K562 (cell line): ENCODE results near the gene TAS1R3. TPM values are rescaled to one million over a fixed set of nuclear protein-coding genes. Genes with fewer than 3 reads are reported as not detected.
A peak's percentile ranks its signal among the peaks of the same experiment; 100 is the strongest.

Experiments used
- C11orf30 ChIP-seq: fragments of 450-650 bp; IDR thresholded peaks from 2 replicates; pipeline ENCODE4 v1.6.1; 2016; ENCODE audit warnings: low read depth, mild to moderate bottlenecking
- CBFA2T3 ChIP-seq: fragments of 450-650 bp; IDR thresholded peaks from 2 replicates; pipeline ENCODE4 v1.6.1; 2017
- CHCHD3 ChIP-seq: fragments of 250-450 bp; sonication (Bioruptor Pico); IDR thresholded peaks from 2 replicates; pipeline ENCODE4 v2.1.2; 2022; ENCODE audit warnings: mild to moderate bottlenecking
- CREB3L1 ChIP-seq: fragments of 450-650 bp; IDR thresholded peaks from 2 replicates; pipeline ENCODE4 v1.6.1; 2014; ENCODE audit warnings: low read depth, mild to moderate bottlenecking, moderate library complexity, borderline replicate concordance
- ETV6 ChIP-seq, 3 experiments: fragments of 150-350 bp in 1 of 3; sonication (generic) in 1 of 3; formaldehyde crosslinking in 1 of 3; IDR thresholded peaks; 2 replicates each; pipeline versions ENCODE4 v1.6.1 to v1.8.0; 2014 to 2022; ENCODE audit warnings: borderline replicate concordance in 2 of 3, low read depth in 2 of 3, antibody characterized with exemption in 1 of 3, low read length in 1 of 3, mild to moderate bottlenecking in 1 of 3, missing genetic modification reagents in 1 of 3
- EZH2 ChIP-seq: IDR thresholded peaks from 2 replicates; pipeline ENCODE4 v1.6.1; 2012; ENCODE audit warnings: low read depth, mild to moderate bottlenecking, inconsistent platforms, low read length, borderline replicate concordance
- MTF1 ChIP-seq: fragments of 250-450 bp; sonication (Bioruptor Pico); IDR thresholded peaks from 2 replicates; pipeline ENCODE4 v1.9.0; 2021; ENCODE audit warnings: moderate library complexity, mild to moderate bottlenecking, inconsistent platforms, borderline replicate concordance
- PTBP1 ChIP-seq: fragments of 200-400 bp; formaldehyde crosslinking; IDR thresholded peaks from 2 replicates; pipeline ENCODE4 v1.6.1; 2017; ENCODE audit warnings: low read depth, low read length
- STAT5B ChIP-seq: fragments of 250-450 bp; sonication (Bioruptor Pico); IDR thresholded peaks from 2 replicates; pipeline ENCODE4 v1.8.0; 2021; ENCODE audit warnings: mild to moderate bottlenecking, inconsistent platforms
- TAF9B ChIP-seq: fragments of 450-650 bp; IDR thresholded peaks from 2 replicates; pipeline ENCODE4 v1.6.1; 2018; ENCODE audit warnings: mild to moderate bottlenecking; ENCODE audit not compliant: partially characterized antibody
- THAP7 ChIP-seq: fragments of 250-450 bp; sonication (Bioruptor Pico); IDR thresholded peaks from 2 replicates; pipeline ENCODE4 v1.5.0; 2021
- THRB ChIP-seq: fragments of 450-650 bp; formaldehyde crosslinking; conservative IDR thresholded peaks from 2 replicates; pipeline ENCODE4 v1.4.0; 2022; ENCODE audit warnings: mild to moderate bottlenecking, missing genetic modification characterization
- TSC22D4 ChIP-seq: fragments of 450-650 bp; IDR thresholded peaks from 2 replicates; pipeline ENCODE4 v1.6.1; 2016; ENCODE audit warnings: missing genetic modification characterization, missing biosample characterization, control low read depth
- TSHZ1 ChIP-seq: fragments of 250-450 bp; sonication (Bioruptor Pico); IDR thresholded peaks from 2 replicates; pipeline ENCODE4 v1.4.0; 2020; ENCODE audit warnings: mild to moderate bottlenecking, moderate library complexity
- ZNF197 ChIP-seq: fragments of 200-800 bp; sonication (Bioruptor generic); IDR thresholded peaks from 2 replicates; pipeline ENCODE4 v1.6.1; 2016; ENCODE audit warnings: low read depth, missing genetic modification characterization, missing compliant biosample characterization
- ZNF212 ChIP-seq: fragments of 450-650 bp; formaldehyde crosslinking; IDR thresholded peaks from 2 replicates; pipeline ENCODE4 v1.4.0; 2020; ENCODE audit warnings: mild to moderate bottlenecking
- ZNF512 ChIP-seq: IDR thresholded peaks from 2 replicates; pipeline ENCODE4 v1.6.1; 2016; ENCODE audit warnings: missing genetic modification characterization, missing compliant biosample characterization
- ZNF586 ChIP-seq: fragments of 450-650 bp; formaldehyde crosslinking; conservative IDR thresholded peaks from 2 replicates; pipeline ENCODE4 v1.4.0; 2020; ENCODE audit warnings: mild to moderate bottlenecking, moderate library complexity
- ZNF589 ChIP-seq: fragments of 200-800 bp; sonication (Bioruptor generic); IDR thresholded peaks from 2 replicates; pipeline ENCODE4 v1.6.1; 2016; ENCODE audit warnings: low read depth, missing genetic modification characterization, missing compliant biosample characterization
- polyA plus RNA-seq, 8 experiments: library from polyadenylated mRNA; depleted of rRNA in 4 of 8; stranded (reverse) in 5 of 8; unstranded in 3 of 8; fragments of >200 nt; fragmentation: Nextera tagmentation in 2 of 8; fragmentation: Illumina TruSeq in 1 of 8; extraction: Ambion mirVana in 2 of 8; extraction: Trizol in 1 of 8; gene quantifications; 2 replicates each; pipeline versions ENCODE4 v1.2.1 to v1.2.3, GENCODE V29; 2011 to 2014; ENCODE audit warnings: inconsistent platforms in 1 of 8, missing spikeins in 1 of 8
- total RNA-seq, 7 experiments: library from RNA; depleted of rRNA in 6 of 7; stranded (reverse); fragments of >200 nt in 6 of 7; fragmentation: Illumina TruSeq in 2 of 7; extraction: Trizol in 2 of 7; gene quantifications; 2 replicates each; pipeline versions ENCODE4 v1.2.1 to v1.2.3, GENCODE V29; 2011 to 2021; ENCODE audit warnings: low replicate concordance in 1 of 7

The TAS1R3 gene
- total and polyA plus RNA-seq, 9 of the 15 experiments (the other 6 are each of a cell fraction or from before 2014, with no cell fraction given): 0.07 to 0.13 TPM; not detected in 7

- TF ChIP-seq STAT5B (CRISPR knock-in tag): no peak
- TF ChIP-seq TAF9B: no peak
- TF ChIP-seq ETV6 (IDR thresholded peaks at IDR 0.05; ENCODE audit: borderline replicate concordance in 1 of 2, low read depth in 2 of 2, low read length in 1 of 2): no peak
- TF ChIP-seq ETV6 (CRISPR knock-in tag; IDR thresholded peaks at IDR 0.05; ENCODE audit: borderline replicate concordance): no peak
- TF ChIP-seq TSC22D4 (tag): no peak
- TF ChIP-seq ZNF589 (CRISPR knock-in tag): peak; percentile 30; the same call in 1 of the 2 replicates
- no peak for TF ChIP-seq MTF1 (CRISPR knock-in tag)
- TF ChIP-seq CREB3L1: peak; percentile 66; the same call in 1 of the 2 replicates
- no peak for TF ChIP-seq TSHZ1 (CRISPR knock-in tag)
- no peak for TF ChIP-seq ZNF586
- no peak for TF ChIP-seq PTBP1
- TF ChIP-seq C11orf30: no peak
- no peak for TF ChIP-seq CBFA2T3
- no peak for TF ChIP-seq ZNF212
- TF ChIP-seq ZNF197 (CRISPR knock-in tag): peak; percentile 80; the same call in 1 of the 2 replicates
- no peak for TF ChIP-seq THRB (CRISPR knock-in tag)
- TF ChIP-seq ZNF512 (tag): no peak
- 0 out of 2 replicates have a peak, but pooled peaks have one; percentile 42 for TF ChIP-seq THAP7 (CRISPR knock-in tag)
- TF ChIP-seq CHCHD3 (CRISPR knock-in tag): no peak
- TF ChIP-seq EZH2: no peak
Measured at GRCh38 chr1:1349256-1350012, 18.4 kb downstream of the TAS1R3 start, which contains the start of gene DVL1 (continued).
